Measurements from ENCODE around the gene FGFBP2. TPM values are rescaled to one million over a fixed set of nuclear protein-coding genes. Genes with fewer than 3 reads are reported as not detected.

Gene FGFBP2
- polyA plus RNA-seq, 3 donors, result 0.30 TPM; not detected in 2

DNA sequence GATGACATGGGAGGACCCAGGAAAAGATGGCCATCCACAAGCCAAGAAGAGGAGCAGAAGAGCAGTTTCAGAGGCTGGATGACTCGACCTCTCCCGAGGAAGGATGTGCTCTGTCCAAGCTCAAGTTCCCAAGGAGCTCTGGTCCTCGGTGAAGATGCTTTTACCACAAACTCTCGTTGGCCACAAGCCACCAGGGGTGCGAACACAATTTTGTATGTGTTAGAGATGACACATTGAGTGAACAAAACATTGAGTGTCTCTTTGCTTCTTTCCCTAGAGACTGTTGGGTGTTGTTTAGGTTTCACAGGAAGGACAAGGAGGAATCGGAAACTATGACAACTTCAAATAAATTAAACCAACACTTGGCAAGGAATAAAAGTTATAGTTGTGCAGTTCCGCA, 50.7 kb downstream of the FGFBP2 start:
- no peak for DNase-seq (ENCODE audit: extremely low read depth in 1 of 11, low read depth in 9 of 11, low spot score in 4 of 11)

Other genes starting within 250 kb of the FGFBP2 start
- gene CD38, start 184.8 kb downstream of the FGFBP2 start, polyA plus RNA-seq (ENCODE audit: insufficient read length in 3 of 3), result 1 to 10 TPM in 1 of 3 donors, under 1 TPM in 2; 0.82 to 1.2 (median 0.92) TPM
- gene FGFBP1, start 24.4 kb downstream of the FGFBP2 start, polyA plus RNA-seq (ENCODE audit: insufficient read length in 3 of 3), result under 1 TPM in 1 of 3 donors, not detected in 2; 0.14 TPM
- 10 to 100 TPM; 31.2 to 49.1 (median 37.7) TPM for gene PROM1, start 120.8 kb upstream of the FGFBP2 start, polyA plus RNA-seq (ENCODE audit: insufficient read length in 3 of 3)

All from renal cortex interstitium (tissue), 11 donors.